Kidney (tissue), 14 donors: ENCODE data around the gene PDGFB. TPM values are rescaled to one million over a fixed set of nuclear protein-coding genes. Genes with fewer than 3 reads are reported as not detected.

Source experiments
- DNase-seq, 5 donors: peaks; one replicate each; pipeline ENCODE4 v3.0.0-alpha.2; 2013 to 2020
- FAIRE-seq: peaks from 2 replicates; lab custom pipeline; 2012; peaks lifted over from hg19 to GRCh38; lab: Jason Lieb, UNC
- H3K27ac ChIP-seq, 2 donors: one replicate each; pipeline ENCODE4 v1.7.0; 2013; ENCODE audit warnings: low read depth in 2 of 2, low read length in 2 of 2, inconsistent platforms in 1 of 2
- H3K27me3 ChIP-seq: one replicate; pipeline ENCODE4 v1.7.1; 2013; ENCODE audit warnings: low read length, inconsistent platforms; ENCODE audit not compliant: control insufficient read depth, insufficient read depth
- H3K36me3 ChIP-seq, 3 donors: one replicate each; pipeline versions ENCODE4 v1.7.0 to v1.7.1; 2013; ENCODE audit warnings: low read length in 3 of 3, control low read depth in 1 of 3, inconsistent platforms in 1 of 3; ENCODE audit not compliant: insufficient read depth in 3 of 3, control insufficient read depth in 2 of 3
- H3K4me1 ChIP-seq, 3 donors: one replicate each; pipeline versions ENCODE4 v1.7.0 to v1.7.1; 2013; ENCODE audit warnings: low read length in 3 of 3, inconsistent platforms in 1 of 3, low read depth in 1 of 3; ENCODE audit not compliant: control insufficient read depth in 2 of 3, insufficient read depth in 2 of 3
- H3K4me3 ChIP-seq, 3 donors: one replicate each; pipeline versions ENCODE4 v1.7.0 to v1.8.1; 2013; ENCODE audit warnings: low read length in 3 of 3, control low read depth in 1 of 3, inconsistent platforms in 1 of 3
- H3K9ac ChIP-seq, 3 donors: one replicate each; pipeline versions ENCODE4 v1.7.0 to v1.7.1; 2013; ENCODE audit warnings: low read length in 3 of 3, control low read depth in 1 of 3, inconsistent platforms in 1 of 3
- H3K9me3 ChIP-seq, 3 donors: one replicate each; pipeline versions ENCODE4 v1.7.0 to v1.7.1; 2013; ENCODE audit warnings: low read length in 3 of 3, control low read depth in 1 of 3, inconsistent platforms in 1 of 3; ENCODE audit not compliant: control insufficient read depth in 2 of 3, insufficient read depth in 1 of 3
- intact Hi-C: fragments of 100-400 bp; cut with DNase I; formaldehyde crosslinking; loops from one replicate; pipeline ENCODE4 v1.11.1; 2022
- polyA plus RNA-seq: library from polyadenylated mRNA; stranded (reverse); fragments of 350-450 nt; fragmentation: Illumina TruSeq; extraction: RNeasy Lipid Tissue Mini Kit (QIAGEN cat#74804); gene quantifications from one replicate; pipeline ENCODE4 v1.2.3, GENCODE V29; 2014; ENCODE audit warnings: low read depth, low replicate concordance; ENCODE audit not compliant: insufficient read depth
- total RNA-seq: library from RNA; stranded (reverse); fragmentation: NEBNext Ultra II Directional; extraction: Animal tissue kit (Norgen Biotek cat#: 25700); gene quantifications from one replicate; pipeline ENCODE4 v1.2.1, GENCODE V29; 2021
- TF ChIP-seq, protein P1 (sequence below): IDR thresholded peaks from 3 replicates; pipeline ENCODE4 v1.5.1; 2012; ENCODE audit warnings: mild to moderate bottlenecking, moderate library complexity, borderline replicate concordance; ENCODE audit not compliant: insufficient read depth; ENCODE audit errors: extremely low read depth
- donor health status: control.
- donor health status: control.
- donor health status: control.
- donor health status: control.
- donor health status: control.
- donor health status: DM: yes; HTN: yes; CAD: no.
- donor health status: Normal renal cell carcinoma (clear cell type).

PDGFB gene
- total and polyA plus RNA-seq, 2 donors from 2014 or later = 10.4 to 14.2 TPM

DNA sequence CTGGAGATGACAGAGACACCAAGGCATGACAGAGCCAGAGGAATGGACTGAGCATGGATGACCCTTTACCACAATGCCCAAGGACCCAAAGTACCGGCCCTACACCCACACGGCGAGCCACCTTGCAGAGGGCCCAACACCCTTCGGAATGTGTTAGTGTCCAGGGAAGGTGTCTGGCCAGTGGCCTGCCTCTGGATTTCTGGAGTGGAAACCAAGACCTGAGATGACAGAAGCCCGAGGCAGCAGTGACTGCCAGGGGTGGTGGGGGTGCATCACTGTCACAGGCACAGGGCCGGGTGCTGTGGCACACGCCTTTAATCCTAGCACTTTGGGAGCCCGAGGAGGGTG, 28.7 kb downstream of the PDGFB start:
- H3K4me3 ChIP-seq = no peak overlapping the region
- H3K9ac ChIP-seq = no peak overlapping the region
- no peaks in the 10 kb centered on the region for H3K27me3 ChIP-seq
- H3K27ac ChIP-seq = no peak overlapping the region
- TF ChIP-seq, protein P1, sequence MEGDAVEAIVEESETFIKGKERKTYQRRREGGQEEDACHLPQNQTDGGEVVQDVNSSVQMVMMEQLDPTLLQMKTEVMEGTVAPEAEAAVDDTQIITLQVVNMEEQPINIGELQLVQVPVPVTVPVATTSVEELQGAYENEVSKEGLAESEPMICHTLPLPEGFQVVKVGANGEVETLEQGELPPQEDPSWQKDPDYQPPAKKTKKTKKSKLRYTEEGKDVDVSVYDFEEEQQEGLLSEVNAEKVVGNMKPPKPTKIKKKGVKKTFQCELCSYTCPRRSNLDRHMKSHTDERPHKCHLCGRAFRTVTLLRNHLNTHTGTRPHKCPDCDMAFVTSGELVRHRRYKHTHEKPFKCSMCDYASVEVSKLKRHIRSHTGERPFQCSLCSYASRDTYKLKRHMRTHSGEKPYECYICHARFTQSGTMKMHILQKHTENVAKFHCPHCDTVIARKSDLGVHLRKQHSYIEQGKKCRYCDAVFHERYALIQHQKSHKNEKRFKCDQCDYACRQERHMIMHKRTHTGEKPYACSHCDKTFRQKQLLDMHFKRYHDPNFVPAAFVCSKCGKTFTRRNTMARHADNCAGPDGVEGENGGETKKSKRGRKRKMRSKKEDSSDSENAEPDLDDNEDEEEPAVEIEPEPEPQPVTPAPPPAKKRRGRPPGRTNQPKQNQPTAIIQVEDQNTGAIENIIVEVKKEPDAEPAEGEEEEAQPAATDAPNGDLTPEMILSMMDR = no peak
- H3K9me3 ChIP-seq = no peaks in the 10 kb centered on the region
- peaks cover 0 to 5% (median 0%) of the 10 kb centered on the region in 3 donors for H3K36me3 ChIP-seq
- peak in 2 of 5 donors; percentile 39 for DNase-seq
- FAIRE-seq = no peak
- intact Hi-C loops = no loop called here
- no peaks in the 10 kb centered on the region for H3K4me1 ChIP-seq

DNA sequence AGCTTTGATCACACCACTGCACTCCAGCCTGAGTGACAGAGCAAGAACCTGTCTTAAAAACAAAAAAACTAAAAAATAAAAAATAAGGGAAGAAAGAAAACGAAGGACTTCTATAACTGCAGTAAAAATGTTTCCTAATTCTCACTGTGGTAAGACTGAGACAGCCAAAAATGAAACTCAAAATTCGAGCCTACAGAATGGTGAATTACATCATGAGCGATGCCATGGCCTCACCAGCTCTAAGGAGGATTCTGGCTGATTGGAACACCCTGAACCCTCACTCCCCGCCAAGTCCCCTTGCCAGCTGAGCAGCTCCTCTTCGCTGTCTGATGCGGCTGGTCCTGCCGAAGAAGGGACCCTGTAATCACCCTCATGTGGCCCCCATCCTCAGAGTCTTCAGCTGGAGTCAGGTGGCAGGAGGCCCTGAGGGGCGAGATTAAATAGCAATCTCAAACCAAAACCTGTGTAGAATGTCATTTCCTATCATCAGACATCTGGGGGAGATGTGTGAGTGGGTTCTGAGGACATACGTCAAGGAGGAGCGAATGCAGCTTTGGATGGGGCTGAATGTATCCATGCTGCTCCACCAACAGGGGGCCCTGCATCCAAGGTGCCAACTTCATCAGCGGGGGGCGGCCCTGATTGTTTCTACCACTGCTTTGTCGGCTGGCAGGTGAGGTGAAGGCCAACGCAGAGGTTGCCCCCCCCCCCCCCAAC, 29.2 kb downstream of the PDGFB start:
- FAIRE-seq = no peak
- Histone ChIP-seq H3K9me3 (no peaks in the 10 kb centered on the region), H3K9ac (no peak overlapping the region), H3K27ac (no peak overlapping the region), H3K36me3 (peaks cover 0 to 5% (median 0%) of the 10 kb centered on the region in 3 donors), H3K4me3 (no peak overlapping the region), H3K27me3 (no peaks in the 10 kb centered on the region), H3K4me1 (no peaks in the 10 kb centered on the region)
- intact Hi-C loops = no loop called here
- TF ChIP-seq, protein P1 = peak; percentile 21
- DNase-seq = peak in 1 of 5 donors; percentile 57

DNA sequence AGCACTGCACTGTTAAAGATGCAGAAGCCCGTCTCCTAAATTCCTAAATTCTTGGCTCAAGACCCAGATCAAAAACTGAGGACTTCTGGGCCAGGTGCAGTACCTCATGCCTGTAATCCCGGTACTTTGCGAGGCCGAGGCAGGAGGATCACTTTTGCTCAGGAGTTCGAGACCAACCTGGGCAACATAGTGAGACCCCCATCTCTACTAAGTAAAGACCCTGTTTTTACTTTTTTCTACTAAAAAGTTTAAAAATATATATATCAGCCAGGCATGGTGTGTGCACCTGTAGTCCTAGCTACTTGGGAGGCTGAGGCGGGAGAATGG, 29.7 kb downstream of the PDGFB start:
- TF ChIP-seq, protein P1 = no peak
- Histone ChIP-seq H3K27ac (peak overlapping the region in 1 of 2 donors; percentile 32), H3K4me1 (no peaks in the 10 kb centered on the region), H3K27me3 (no peaks in the 10 kb centered on the region), H3K9me3 (no peaks in the 10 kb centered on the region), H3K9ac (no peak overlapping the region), H3K36me3 (peaks cover 0 to 5% (median 0%) of the 10 kb centered on the region in 3 donors), H3K4me3 (no peak overlapping the region)
- FAIRE-seq = no peak
- peak in 2 of 5 donors; percentile 13 to 18 for DNase-seq
- intact Hi-C loops = no loop called here
